ENCODE results near the gene KCNE1. TPM values are rescaled to one million over a fixed set of nuclear protein-coding genes. Genes with fewer than 3 reads are reported as not detected.

The KCNE1 gene
- total and polyA plus RNA-seq, 4 donors = 0.28 to 7.2 (median 2.5) TPM

- no peak for DNase-seq
- H3K4me1 ChIP-seq (ENCODE audit: control insufficient read depth in 1 of 2, insufficient read depth in 2 of 2, low read length in 2 of 2) = no peaks in the 10 kb centered on the region
- ATAC-seq (ENCODE audit: low FRiP score) = no peak
- H3K27ac ChIP-seq (ENCODE audit: low read depth in 1 of 2, low read length in 2 of 2) = no peak overlapping the region
- no peaks in the 10 kb centered on the region for H3K27me3 ChIP-seq (ENCODE audit: control insufficient read depth in 1 of 2, insufficient read depth in 2 of 2, low read length in 1 of 2)
- no peak overlapping the region for H3K4me3 ChIP-seq (ENCODE audit: low read length in 2 of 2)
- H3K36me3 ChIP-seq (ENCODE audit: control insufficient read depth in 1 of 2, insufficient read depth in 2 of 2, low read length in 1 of 2) = no peaks in the 10 kb centered on the region
- no peaks in the 10 kb centered on the region for H3K9me3 ChIP-seq (ENCODE audit: control insufficient read depth, low read length)
- intact Hi-C loops (cut with DNase I) = no loop called here
- WGBS, 2 donors = 85 to 90% methylated on average over 5 of the region's 5 CpGs
Observed at GRCh38 chr21:34540206-34540605, 28.2 kb upstream of the KCNE1 start.

GRCh38 chr21:34537838-34538237, 25.8 kb upstream of the KCNE1 start:
- no peaks in the 10 kb centered on the region for H3K27me3 ChIP-seq (ENCODE audit: control insufficient read depth in 1 of 2, insufficient read depth in 2 of 2, low read length in 1 of 2)
- H3K36me3 ChIP-seq (ENCODE audit: control insufficient read depth in 1 of 2, insufficient read depth in 2 of 2, low read length in 1 of 2) = no peaks in the 10 kb centered on the region
- no peak overlapping the region for H3K4me3 ChIP-seq (ENCODE audit: low read length in 2 of 2)
- H3K9me3 ChIP-seq (ENCODE audit: control insufficient read depth, low read length) = no peaks in the 10 kb centered on the region
- WGBS, 2 donors = 66 to 72% methylated on average over 3 of the region's 3 CpGs
- H3K4me1 ChIP-seq (ENCODE audit: control insufficient read depth in 1 of 2, insufficient read depth in 2 of 2, low read length in 2 of 2) = no peaks in the 10 kb centered on the region
- intact Hi-C loops (cut with DNase I) = no loop called here
- ATAC-seq (ENCODE audit: low FRiP score) (no peak), DNase-seq (no peak)
- no peak overlapping the region for H3K27ac ChIP-seq (ENCODE audit: low read depth in 1 of 2, low read length in 2 of 2)

DNA sequence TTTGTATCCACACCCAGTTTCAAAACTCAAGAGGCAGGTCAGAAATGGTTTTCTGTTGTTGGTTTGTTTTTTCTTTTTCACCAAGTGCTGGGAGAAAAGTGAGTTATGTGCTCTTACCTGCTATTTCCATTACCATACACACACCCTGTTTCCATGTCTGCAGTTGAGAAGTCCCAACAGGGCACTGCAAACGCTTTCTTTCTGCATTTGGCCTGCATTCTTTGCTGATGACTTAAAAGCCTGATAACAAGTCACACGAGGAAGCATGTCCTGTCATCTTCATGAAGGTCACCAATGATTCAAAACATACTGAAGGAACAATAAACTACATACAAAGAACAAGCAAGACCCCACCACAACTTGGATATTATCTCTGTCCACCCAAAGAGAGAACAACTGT, 24.8 kb upstream of the KCNE1 start:
- no peaks in the 10 kb centered on the region for H3K9me3 ChIP-seq (ENCODE audit: control insufficient read depth, low read length)
- H3K27me3 ChIP-seq (ENCODE audit: control insufficient read depth in 1 of 2, insufficient read depth in 2 of 2, low read length in 1 of 2) = no peaks in the 10 kb centered on the region
- no peak overlapping the region for H3K4me3 ChIP-seq (ENCODE audit: low read length in 2 of 2)
- no peaks in the 10 kb centered on the region for H3K4me1 ChIP-seq (ENCODE audit: control insufficient read depth in 1 of 2, insufficient read depth in 2 of 2, low read length in 2 of 2)
- 14 to 16% methylated on average over 2 of the region's 2 CpGs for WGBS, 2 donors
- DNase-seq = no peak
- no peak overlapping the region for H3K27ac ChIP-seq (ENCODE audit: low read depth in 1 of 2, low read length in 2 of 2)
- intact Hi-C loops (cut with DNase I) = no loop called here
- no peak for ATAC-seq (ENCODE audit: low FRiP score)
- H3K36me3 ChIP-seq (ENCODE audit: control insufficient read depth in 1 of 2, insufficient read depth in 2 of 2, low read length in 1 of 2) = no peaks in the 10 kb centered on the region

DNA sequence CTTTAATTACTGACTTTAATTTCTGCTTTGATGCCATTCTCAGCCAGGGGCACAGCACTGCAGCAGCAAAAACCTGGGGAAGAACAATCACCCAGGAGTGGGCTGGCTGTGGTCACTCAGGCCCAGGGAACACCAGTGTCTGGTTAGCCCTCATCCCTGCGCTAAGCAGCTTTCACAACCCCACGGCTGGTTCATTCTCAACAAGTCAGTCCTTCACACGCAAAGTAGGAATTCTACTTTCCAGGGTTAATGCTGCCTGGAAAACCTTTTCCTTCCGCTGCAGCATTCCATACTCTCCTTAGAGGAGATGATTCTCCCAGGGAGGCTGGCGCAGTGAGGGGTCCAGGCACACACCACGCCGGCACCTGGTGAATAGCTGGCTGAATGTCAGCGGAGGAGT, 24.3 kb upstream of the KCNE1 start:
- no peaks in the 10 kb centered on the region for H3K4me1 ChIP-seq (ENCODE audit: control insufficient read depth in 1 of 2, insufficient read depth in 2 of 2, low read length in 2 of 2)
- no peaks in the 10 kb centered on the region for H3K27me3 ChIP-seq (ENCODE audit: control insufficient read depth in 1 of 2, insufficient read depth in 2 of 2, low read length in 1 of 2)
- ATAC-seq (ENCODE audit: low FRiP score) = no peak
- DNase-seq = no peak
- no peak overlapping the region for H3K4me3 ChIP-seq (ENCODE audit: low read length in 2 of 2)
- no peak overlapping the region for H3K27ac ChIP-seq (ENCODE audit: low read depth in 1 of 2, low read length in 2 of 2)
- 94 to 96% methylated on average over 8 of the region's 8 CpGs for WGBS, 2 donors
- intact Hi-C loops (cut with DNase I) = no loop called here
- H3K9me3 ChIP-seq (ENCODE audit: control insufficient read depth, low read length) = no peaks in the 10 kb centered on the region
- H3K36me3 ChIP-seq (ENCODE audit: control insufficient read depth in 1 of 2, insufficient read depth in 2 of 2, low read length in 1 of 2) = no peaks in the 10 kb centered on the region

GRCh38 chr21:34535886-34536285, 23.9 kb upstream of the KCNE1 start:
- 94 to 98% methylated on average over 3 of the region's 3 CpGs for WGBS, 2 donors
- H3K27ac ChIP-seq (ENCODE audit: low read depth in 1 of 2, low read length in 2 of 2) = no peak overlapping the region
- intact Hi-C loops (cut with DNase I) = no loop called here

DNA sequence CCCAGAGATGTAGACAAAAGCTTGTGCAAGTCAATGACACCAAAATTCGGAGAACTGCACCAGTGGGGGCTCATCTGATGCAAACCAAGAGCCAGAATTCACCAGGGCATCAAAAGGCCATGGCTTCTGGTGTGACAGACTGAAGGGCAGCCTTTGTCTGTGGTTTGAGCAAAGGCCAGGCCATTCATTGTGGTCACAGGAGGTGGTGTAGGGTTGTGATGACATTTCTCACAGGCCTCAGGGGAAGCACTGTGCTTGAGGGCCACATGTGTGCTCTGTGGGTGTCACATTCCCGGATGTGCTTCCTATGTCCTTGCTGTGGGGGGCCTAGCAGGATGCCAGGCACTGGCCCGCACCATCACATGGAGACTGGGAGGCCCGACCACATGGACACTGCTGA, 22.5 kb upstream of the KCNE1 start:
- intact Hi-C loops (cut with DNase I) = no loop called here
- no peak for ATAC-seq (ENCODE audit: low FRiP score)
- Histone ChIP-seq H3K4me1 (ENCODE audit: control insufficient read depth in 1 of 2, insufficient read depth in 2 of 2, low read length in 2 of 2) (no peaks in the 10 kb centered on the region), H3K27ac (ENCODE audit: low read depth in 1 of 2, low read length in 2 of 2) (no peak overlapping the region), H3K36me3 (ENCODE audit: control insufficient read depth in 1 of 2, insufficient read depth in 2 of 2, low read length in 1 of 2) (no peaks in the 10 kb centered on the region), H3K9me3 (ENCODE audit: control insufficient read depth, low read length) (no peaks in the 10 kb centered on the region), H3K27me3 (ENCODE audit: control insufficient read depth in 1 of 2, insufficient read depth in 2 of 2, low read length in 1 of 2) (no peaks in the 10 kb centered on the region), H3K4me3 (ENCODE audit: low read length in 2 of 2) (no peak overlapping the region)
- WGBS, 2 donors = 81 to 87% methylated on average over 4 of the region's 4 CpGs
- DNase-seq = no peak

More at GRCh38 chr21:34535886-34536285, 23.9 kb upstream of the KCNE1 start:
- Histone ChIP-seq H3K9me3 (ENCODE audit: control insufficient read depth, low read length) (no peaks in the 10 kb centered on the region), H3K4me3 (ENCODE audit: low read length in 2 of 2) (no peak overlapping the region), H3K27me3 (ENCODE audit: control insufficient read depth in 1 of 2, insufficient read depth in 2 of 2, low read length in 1 of 2) (no peaks in the 10 kb centered on the region), H3K4me1 (ENCODE audit: control insufficient read depth in 1 of 2, insufficient read depth in 2 of 2, low read length in 2 of 2) (no peaks in the 10 kb centered on the region), H3K36me3 (ENCODE audit: control insufficient read depth in 1 of 2, insufficient read depth in 2 of 2, low read length in 1 of 2) (no peaks in the 10 kb centered on the region)
- ATAC-seq (ENCODE audit: low FRiP score) = no peak
- DNase-seq = no peak

DNA sequence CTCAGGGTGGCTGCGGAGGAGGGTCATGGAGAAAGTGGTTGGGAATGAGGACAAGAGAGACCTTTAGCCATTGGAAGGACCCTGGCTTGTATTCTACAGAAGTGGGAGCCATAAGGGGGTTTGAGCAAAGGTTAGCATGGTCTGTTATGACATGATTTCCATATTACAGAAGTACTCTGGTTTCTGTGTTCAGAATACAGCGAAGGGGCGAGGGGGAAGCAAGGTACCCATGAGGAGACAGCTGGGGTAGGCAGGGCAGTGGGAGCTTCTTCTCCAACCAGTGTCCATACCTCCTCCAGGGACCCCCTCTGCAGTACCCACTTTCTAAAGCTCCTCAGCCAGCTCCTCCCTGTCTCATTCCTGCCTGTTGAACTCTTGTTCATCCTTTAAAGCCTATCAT, 21.9 kb upstream of the KCNE1 start:
- Histone ChIP-seq H3K9me3 (ENCODE audit: control insufficient read depth, low read length) (no peaks in the 10 kb centered on the region), H3K27me3 (ENCODE audit: control insufficient read depth in 1 of 2, insufficient read depth in 2 of 2, low read length in 1 of 2) (no peaks in the 10 kb centered on the region), H3K4me3 (ENCODE audit: low read length in 2 of 2) (no peak overlapping the region), H3K36me3 (ENCODE audit: control insufficient read depth in 1 of 2, insufficient read depth in 2 of 2, low read length in 1 of 2) (no peaks in the 10 kb centered on the region), H3K27ac (ENCODE audit: low read depth in 1 of 2, low read length in 2 of 2) (no peak overlapping the region), H3K4me1 (ENCODE audit: control insufficient read depth in 1 of 2, insufficient read depth in 2 of 2, low read length in 2 of 2) (no peaks in the 10 kb centered on the region)
- DNase-seq (no peak), ATAC-seq (ENCODE audit: low FRiP score) (no peak)
- intact Hi-C loops (cut with DNase I) = no loop called here
- 80 to 99% methylated on average over 3 of the region's 3 CpGs for WGBS, 2 donors

GRCh38 chr21:34531399-34531798, 19.4 kb upstream of the KCNE1 start:
- Histone ChIP-seq H3K9me3 (ENCODE audit: control insufficient read depth, low read length) (no peaks in the 10 kb centered on the region), H3K4me1 (ENCODE audit: control insufficient read depth in 1 of 2, insufficient read depth in 2 of 2, low read length in 2 of 2) (no peaks in the 10 kb centered on the region), H3K36me3 (ENCODE audit: control insufficient read depth in 1 of 2, insufficient read depth in 2 of 2, low read length in 1 of 2) (no peaks in the 10 kb centered on the region), H3K27ac (ENCODE audit: low read depth in 1 of 2, low read length in 2 of 2) (no peak overlapping the region), H3K4me3 (ENCODE audit: low read length in 2 of 2) (no peak overlapping the region), H3K27me3 (ENCODE audit: control insufficient read depth in 1 of 2, insufficient read depth in 2 of 2, low read length in 1 of 2) (no peaks in the 10 kb centered on the region)
- no peak for ATAC-seq (ENCODE audit: low FRiP score)
- WGBS, 2 donors = 75 to 84% methylated on average over 6 of the region's 6 CpGs
- DNase-seq = no peak
- intact Hi-C loops (cut with DNase I) = no loop called here

DNA sequence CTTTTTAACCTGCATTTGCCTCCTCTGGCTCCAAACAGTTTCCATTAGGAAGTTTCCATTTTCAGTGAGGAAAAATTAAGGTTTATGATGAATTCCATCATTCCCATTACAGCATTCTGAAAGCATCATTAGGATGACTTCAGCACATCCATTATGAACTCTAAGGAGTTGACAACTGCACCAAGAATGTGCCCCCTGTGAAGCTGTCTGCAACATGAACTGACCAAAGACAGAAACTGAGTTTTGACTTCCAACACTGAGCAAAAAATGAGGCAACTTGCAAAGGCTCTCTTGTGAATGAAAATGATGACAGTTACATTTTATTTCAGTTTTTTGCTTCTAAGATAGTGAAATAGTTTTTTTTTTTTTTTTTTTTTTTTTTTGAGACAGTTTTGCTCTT, 18.3 kb upstream of the KCNE1 start:
- Histone ChIP-seq H3K9me3 (ENCODE audit: control insufficient read depth, low read length) (no peaks in the 10 kb centered on the region), H3K36me3 (ENCODE audit: control insufficient read depth in 1 of 2, insufficient read depth in 2 of 2, low read length in 1 of 2) (no peaks in the 10 kb centered on the region), H3K27me3 (ENCODE audit: control insufficient read depth in 1 of 2, insufficient read depth in 2 of 2, low read length in 1 of 2) (no peaks in the 10 kb centered on the region), H3K4me3 (ENCODE audit: low read length in 2 of 2) (no peak overlapping the region), H3K27ac (ENCODE audit: low read depth in 1 of 2, low read length in 2 of 2) (no peak overlapping the region), H3K4me1 (ENCODE audit: control insufficient read depth in 1 of 2, insufficient read depth in 2 of 2, low read length in 2 of 2) (no peaks in the 10 kb centered on the region)
- DNase-seq (no peak), ATAC-seq (ENCODE audit: low FRiP score) (no peak)
- intact Hi-C loops (cut with DNase I) = no loop called here
